HG02885 (cell line): ENCODE results near the gene TMEM53.

Source experiments
- ATAC-seq: cut with Tn5 transposase; IDR thresholded peaks from one replicate; pipeline ENCODE4 v1.9.1; 2021; ENCODE audit warnings: mild to moderate bottlenecking; ENCODE audit not compliant: unreplicated experiment, poor library complexity

TMEM53 gene

GRCh38 chr1:44634606-44635189, 39.6 kb downstream of the TMEM53 start:
- no peak for ATAC-seq

GRCh38 chr1:44632598-44632997, 41.7 kb downstream of the TMEM53 start:
- ATAC-seq: no peak

- peak; percentile 74 for ATAC-seq
Measured at GRCh38 chr1:44631647-44632539, 42.4 kb downstream of the TMEM53 start.

- ATAC-seq: peak; percentile 9
Measured at GRCh38 chr1:44631333-44631646, 43.0 kb downstream of the TMEM53 start.

- no peak for ATAC-seq
Measured at GRCh38 chr1:44630116-44630515, 44.2 kb downstream of the TMEM53 start.

- ATAC-seq: no peak
Measured at GRCh38 chr1:44628962-44629756, 45.1 kb downstream of the TMEM53 start.

- ATAC-seq: no peak
Measured at GRCh38 chr1:44625348-44625747, 48.9 kb downstream of the TMEM53 start.

GRCh38 chr1:44624268-44624901, 49.9 kb downstream of the TMEM53 start:
- no peak for ATAC-seq

GRCh38 chr1:44621841-44622286, 52.4 kb downstream of the TMEM53 start:
- no peak for ATAC-seq

GRCh38 chr1:44620072-44620471, 54.2 kb downstream of the TMEM53 start:
- no peak for ATAC-seq

- no peak for ATAC-seq
Measured at GRCh38 chr1:44619261-44619900, 54.9 kb downstream of the TMEM53 start.

GRCh38 chr1:44617703-44618029, 56.6 kb downstream of the TMEM53 start:
- ATAC-seq: no peak

GRCh38 chr1:44616991-44617702, 57.1 kb downstream of the TMEM53 start:
- no peak for ATAC-seq

GRCh38 chr1:44616284-44616990, 57.8 kb downstream of the TMEM53 start:
- ATAC-seq: no peak

GRCh38 chr1:44613941-44614340, 60.3 kb downstream of the TMEM53 start:
- no peak for ATAC-seq

- no peak for ATAC-seq
Measured at GRCh38 chr1:44611866-44612265, 62.4 kb downstream of the TMEM53 start.

- ATAC-seq: no peak
Measured at GRCh38 chr1:44611419-44611818, 62.9 kb downstream of the TMEM53 start.

GRCh38 chr1:44610527-44611148, 63.6 kb downstream of the TMEM53 start:
- ATAC-seq: no peak
